DMS79 (cell line): ENCODE data around the gene HSF2BP.
"Not testable (repeated sequence)": the region's sequence is repeated elsewhere in the genome, so short reads cannot be mapped to it uniquely, and the experiment has no call there.

Source experiments
- DNase-seq: peaks from one replicate; lab custom pipeline; 2025; lab: John Stamatoyannopoulos, UW

HSF2BP gene

GRCh38 chr21:43659136-43660000, at the start of gene HSF2BP, which contains the start of gene RRP1B:
Gene HSF2BP, minus strand, starts transcription at chr21:43659488. Its CDS starts 1,392 bp downstream, at chr21:43658096.
Gene RRP1B, plus strand, starts transcription at chr21:43659560. Its CDS starts 105 bp downstream, at chr21:43659665.
- DNase-seq, result peak; percentile 21

GRCh38 chr21:43708745-43709381, 49.6 kb upstream of the HSF2BP start:
- no peak for DNase-seq

- DNase-seq, result no peak
Measured at GRCh38 chr21:43707462-43707861, 48.2 kb upstream of the HSF2BP start.

GRCh38 chr21:43703035-43703880, 44.0 kb upstream of the HSF2BP start:
- DNase-seq, result peak; percentile 17

GRCh38 chr21:43702785-43703034, 43.4 kb upstream of the HSF2BP start:
- no peak for DNase-seq

- DNase-seq, result no peak
Measured at GRCh38 chr21:43701936-43702784, 42.9 kb upstream of the HSF2BP start.

GRCh38 chr21:43699933-43700599, 40.8 kb upstream of the HSF2BP start:
- DNase-seq, result no peak

- not testable (repeated sequence) for DNase-seq
Measured at GRCh38 chr21:43699492-43699777, 40.1 kb upstream of the HSF2BP start.

- no peak for DNase-seq
Measured at GRCh38 chr21:43697758-43698643, 38.7 kb upstream of the HSF2BP start.

GRCh38 chr21:43696214-43696613, 36.9 kb upstream of the HSF2BP start:
- no peak for DNase-seq

- DNase-seq, result no peak
Measured at GRCh38 chr21:43694437-43695079, 35.3 kb upstream of the HSF2BP start.

GRCh38 chr21:43693981-43694380, 34.7 kb upstream of the HSF2BP start:
- DNase-seq, result no peak

- DNase-seq, result no peak
Measured at GRCh38 chr21:43692949-43693348, 33.7 kb upstream of the HSF2BP start.

- DNase-seq, result no peak
Measured at GRCh38 chr21:43691801-43692200, 32.5 kb upstream of the HSF2BP start.

- no peak for DNase-seq
Measured at GRCh38 chr21:43691086-43691795, 32.0 kb upstream of the HSF2BP start.

- no peak for DNase-seq
Measured at GRCh38 chr21:43690346-43690745, 31.1 kb upstream of the HSF2BP start.

- DNase-seq, result no peak
Measured at GRCh38 chr21:43689556-43690337, 30.5 kb upstream of the HSF2BP start.

GRCh38 chr21:43688906-43689305, 29.6 kb upstream of the HSF2BP start:
- no peak for DNase-seq
